Measurements from ENCODE around the gene AKAP6.
"Not testable (repeated sequence)": the region's sequence is repeated elsewhere in the genome, so short reads cannot be mapped to it uniquely, and the experiment has no call there.

AKAP6 gene

DNA sequence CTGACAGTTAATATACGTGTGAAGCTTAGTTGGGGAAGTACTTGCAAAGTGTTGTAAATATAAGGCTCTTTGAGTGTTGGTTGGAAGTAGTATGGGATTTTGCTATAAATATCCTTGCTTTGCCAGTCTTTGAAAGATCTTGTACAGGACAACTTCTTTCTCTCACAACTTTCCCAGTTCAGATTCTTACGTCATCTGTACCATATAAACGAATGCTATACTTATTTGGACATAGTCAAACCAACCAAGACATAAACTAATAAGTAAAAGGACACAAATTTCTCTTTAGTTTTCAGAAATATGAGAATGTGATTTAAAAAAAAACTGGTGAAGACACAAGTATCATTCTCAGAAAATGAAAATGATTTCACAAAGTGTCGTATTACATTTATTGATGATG, 456.5 kb downstream of the AKAP6 start:
- DNase-seq, result no peak

DNA sequence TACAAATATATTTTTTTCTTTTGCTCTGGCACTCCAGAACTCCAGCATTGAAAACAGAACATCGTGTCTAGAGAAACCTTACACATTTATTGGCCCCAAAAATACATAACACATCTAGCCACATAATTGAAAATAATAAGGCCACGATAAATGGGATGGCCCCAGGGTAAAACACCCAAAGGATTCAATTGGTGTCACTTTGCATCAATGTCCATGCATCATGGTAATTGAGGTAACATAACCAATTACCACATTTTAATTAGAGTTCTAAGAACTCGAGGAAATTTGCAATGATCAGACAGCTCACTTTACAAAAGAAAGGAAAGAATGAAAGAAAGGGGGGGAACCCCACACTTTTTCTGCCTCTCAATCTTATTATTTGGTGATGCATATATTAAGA, 457.8 kb downstream of the AKAP6 start:
- DNase-seq, result no peak

DNA sequence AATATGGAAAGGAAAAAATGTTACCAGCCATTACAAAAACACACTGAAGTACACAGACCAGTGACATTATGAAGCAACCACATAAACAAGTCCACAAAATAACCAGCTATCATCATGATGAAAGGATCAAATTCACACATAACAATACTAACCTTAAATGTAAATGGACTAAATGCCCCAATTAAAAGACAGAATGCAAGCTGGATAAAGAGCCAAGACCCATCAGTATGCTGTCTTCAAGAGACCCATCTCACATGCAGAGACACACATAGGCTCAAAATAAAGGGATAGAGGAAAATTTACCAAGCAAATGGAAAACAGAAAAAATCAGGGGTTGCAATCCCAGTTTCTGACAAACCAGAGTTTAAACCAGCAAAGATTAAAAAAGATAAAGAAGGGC, 463.9 kb downstream of the AKAP6 start:
- DNase-seq, result not testable (repeated sequence)

DNA sequence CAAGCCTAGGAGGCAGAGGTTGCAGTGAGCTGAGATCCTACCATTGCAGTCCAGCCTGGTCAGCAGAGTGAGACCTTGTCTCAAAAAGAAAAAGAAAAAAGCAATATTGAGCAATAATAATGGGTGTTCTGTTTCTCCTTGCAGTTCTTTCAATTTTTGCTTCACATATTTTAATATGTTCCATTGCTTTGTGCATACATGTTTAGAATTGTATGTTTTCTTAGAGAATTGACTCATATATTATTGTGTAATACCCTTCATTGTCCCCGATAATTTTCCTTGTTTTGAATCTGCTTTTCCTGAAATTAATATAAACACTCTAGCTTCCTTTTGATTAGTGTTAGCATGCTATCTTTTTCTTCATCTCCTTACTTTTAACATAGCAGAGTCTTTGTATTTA, 471.2 kb downstream of the AKAP6 start:
- DNase-seq, result no peak

DNA sequence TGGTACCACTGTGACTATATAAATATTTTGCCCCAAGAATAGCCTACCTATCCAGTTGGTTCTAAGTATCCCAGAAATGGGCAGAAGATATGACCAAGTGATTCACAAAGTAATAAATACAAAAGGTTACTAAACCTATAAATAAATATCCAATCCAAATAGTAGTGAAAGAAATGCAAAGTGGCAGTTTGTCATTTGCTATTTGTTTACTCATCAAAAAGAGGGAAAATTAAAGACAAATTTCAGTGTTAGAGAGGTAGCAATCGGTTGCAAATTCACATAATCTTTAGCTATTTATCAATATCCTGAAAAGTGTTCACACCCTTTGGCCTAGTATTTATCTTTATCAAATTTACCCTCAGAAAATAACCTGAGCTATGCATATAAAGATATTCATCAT, 473.2 kb downstream of the AKAP6 start:
- no peak for DNase-seq

DNA sequence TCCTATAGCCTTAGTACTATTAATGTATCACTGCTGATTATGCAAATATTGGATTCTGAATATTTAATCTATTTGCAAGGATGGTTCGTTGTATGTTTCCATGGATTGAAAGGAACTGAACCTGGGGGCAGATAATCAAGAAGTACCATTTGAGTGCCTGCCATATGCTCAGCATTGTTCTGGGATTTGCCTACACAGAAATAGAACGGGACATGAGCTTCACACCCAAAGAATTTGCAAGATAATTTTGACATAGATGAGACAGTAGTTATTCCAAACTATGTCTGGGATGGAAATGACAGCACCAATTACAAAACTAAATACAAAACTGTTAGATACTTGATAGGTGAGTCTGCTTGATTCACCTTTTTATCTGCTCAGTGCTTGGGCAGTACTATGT, 476.9 kb downstream of the AKAP6 start:
- no peak for DNase-seq

DNA sequence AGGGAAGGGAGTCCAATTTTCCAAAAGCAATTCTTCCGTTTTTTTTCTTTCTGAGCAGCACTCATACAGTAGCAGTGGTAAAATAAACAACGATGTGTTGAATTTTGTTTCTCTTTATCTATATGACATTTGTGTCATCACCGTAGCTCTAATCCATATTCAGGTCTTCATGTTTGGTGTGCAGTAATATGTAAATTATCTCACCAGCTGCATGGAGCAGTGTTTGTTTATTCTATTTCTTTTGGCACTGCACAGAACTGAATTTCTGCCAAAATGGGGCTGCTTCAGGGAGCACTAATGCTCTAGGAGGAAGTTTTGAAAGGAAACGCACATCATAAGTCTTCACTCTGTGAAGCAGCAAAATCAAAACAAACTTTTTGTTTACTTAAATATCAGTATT, 479.5 kb downstream of the AKAP6 start:
- DNase-seq, result no peak

DNA sequence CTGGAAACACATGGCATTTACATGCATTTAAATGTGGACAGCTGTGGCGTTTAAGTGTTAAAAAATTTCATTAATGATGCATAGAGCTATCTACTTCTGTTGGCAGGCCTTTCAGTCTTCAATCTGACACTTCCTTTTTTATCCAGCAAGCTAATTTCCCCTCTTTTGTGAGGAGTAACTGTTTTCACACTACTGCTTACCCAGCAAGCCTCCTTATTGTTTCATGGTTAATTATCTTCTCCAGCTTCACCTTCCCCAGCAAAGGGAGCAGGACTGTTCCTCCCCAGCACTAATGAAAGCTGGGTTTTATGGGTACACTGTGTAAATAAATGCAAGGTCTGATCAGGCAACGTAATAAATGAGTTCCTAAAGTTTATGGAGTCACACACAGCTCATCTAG, 480.2 kb downstream of the AKAP6 start:
- no peak for DNase-seq

DNA sequence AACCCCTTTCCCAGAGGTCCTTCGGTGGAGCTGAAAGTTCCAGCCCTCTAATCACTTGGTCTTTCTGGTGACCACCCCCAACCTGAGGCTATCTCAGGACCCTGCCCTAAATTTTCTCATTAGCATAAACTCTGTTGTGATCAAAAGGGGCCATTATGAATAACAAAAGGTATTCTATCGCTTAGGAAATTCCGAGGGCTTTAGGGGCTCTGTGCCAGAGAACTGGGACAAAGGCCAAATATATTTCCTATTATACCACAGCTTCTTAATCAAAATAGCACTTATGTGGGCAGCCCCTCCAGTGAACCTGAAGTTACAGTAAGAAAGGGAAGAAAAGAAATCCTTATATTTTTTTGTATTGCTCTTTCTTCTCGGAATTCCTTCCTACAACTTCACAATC, 484.3 kb downstream of the AKAP6 start:
- no peak for DNase-seq

DNA sequence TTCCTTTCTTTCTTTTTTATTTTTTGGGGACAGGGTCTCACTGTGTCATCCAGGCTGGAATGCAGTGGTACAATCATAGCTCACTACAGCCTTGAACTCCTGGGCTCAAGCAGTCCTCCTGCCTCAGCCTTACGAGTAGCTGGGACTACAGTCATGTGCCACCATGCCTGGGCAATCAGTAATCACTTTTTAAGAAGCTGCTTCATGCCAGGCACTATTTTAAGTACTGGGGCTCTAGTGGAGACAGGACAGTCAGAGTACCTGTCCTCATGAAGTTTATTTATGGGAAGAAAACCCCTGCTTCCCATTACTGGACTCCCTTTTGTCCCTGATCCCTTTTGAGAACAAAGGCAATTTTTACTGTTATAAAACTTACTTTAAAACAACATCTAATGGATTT, 485.6 kb downstream of the AKAP6 start:
- no peak for DNase-seq

DNA sequence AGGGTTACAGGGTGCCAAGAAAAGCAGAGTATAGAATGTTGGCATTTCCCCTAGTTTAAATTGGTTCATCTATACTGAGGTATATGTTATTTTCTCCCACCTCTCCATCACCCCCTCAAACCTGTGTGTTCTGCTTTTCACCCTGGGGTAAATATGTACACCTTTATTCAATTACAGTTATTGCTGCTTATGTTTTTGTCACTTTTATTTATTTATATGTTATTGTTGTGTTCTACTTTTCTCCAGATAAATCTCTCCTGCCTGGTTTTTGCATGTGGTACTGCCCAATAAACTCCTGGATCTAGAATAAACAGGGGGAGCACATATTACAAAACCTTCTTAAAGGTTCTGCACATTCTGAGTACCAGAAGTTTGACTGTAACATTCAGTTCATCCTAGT, 487.5 kb downstream of the AKAP6 start:
- DNase-seq, result no peak

DNA sequence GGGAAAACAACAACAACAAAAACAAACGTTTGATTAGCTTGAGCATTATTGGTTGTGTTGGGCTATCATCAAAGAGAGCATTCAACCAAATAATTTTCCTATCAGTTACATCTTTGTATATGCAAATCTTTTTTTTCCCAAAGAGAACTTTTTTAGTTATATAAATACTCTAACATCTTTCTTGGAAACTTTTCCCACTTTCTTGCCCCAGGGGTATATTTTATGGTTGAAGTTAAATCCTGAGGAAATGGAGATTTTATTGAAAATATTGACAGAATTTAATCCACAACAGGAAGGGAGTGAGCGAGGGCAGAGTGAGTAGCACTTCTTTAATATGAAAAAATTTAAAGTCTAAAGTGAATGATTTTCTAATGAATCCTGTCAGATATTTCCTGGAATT, 488.7 kb downstream of the AKAP6 start:
- DNase-seq, result no peak

DNA sequence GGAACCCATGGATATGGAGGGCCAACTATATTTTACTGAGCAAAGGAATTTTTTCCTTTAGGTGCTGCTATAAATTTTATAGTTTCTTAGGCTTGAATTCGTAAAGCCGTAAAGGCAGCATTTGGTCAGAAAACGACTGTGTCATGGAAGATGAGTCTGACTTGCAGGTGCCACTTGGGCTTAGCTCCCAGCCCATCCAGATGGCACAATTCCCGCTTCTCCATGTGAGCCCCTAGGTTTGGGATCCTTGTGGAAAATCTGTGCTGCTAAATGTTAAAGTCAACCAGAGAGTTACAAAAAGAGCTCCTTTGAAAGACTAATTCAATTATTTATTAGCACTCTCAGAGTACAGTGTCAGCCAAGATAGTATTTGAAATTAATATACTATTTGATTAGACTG, 489.5 kb downstream of the AKAP6 start:
- DNase-seq, result no peak

DNA sequence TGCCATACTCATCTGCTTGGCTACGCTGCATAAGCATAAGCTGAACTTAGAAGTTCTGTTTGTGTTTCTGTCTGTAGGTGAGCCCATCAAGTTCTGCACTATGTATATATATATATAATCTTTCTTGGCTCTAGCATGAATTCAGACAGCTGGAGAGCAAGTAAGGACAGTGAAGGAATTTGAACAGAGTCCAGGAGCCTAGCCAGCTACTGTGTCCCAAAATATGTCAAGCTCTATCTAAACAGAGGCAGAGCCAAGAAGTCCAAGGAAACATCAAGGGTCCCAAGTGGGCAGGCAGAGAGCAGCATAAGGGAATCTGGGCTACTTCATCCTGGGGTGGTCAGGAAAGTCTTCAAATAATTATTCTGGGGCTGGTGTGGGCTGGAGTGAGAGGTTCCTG, 491.1 kb downstream of the AKAP6 start:
- no peak for DNase-seq

DNA sequence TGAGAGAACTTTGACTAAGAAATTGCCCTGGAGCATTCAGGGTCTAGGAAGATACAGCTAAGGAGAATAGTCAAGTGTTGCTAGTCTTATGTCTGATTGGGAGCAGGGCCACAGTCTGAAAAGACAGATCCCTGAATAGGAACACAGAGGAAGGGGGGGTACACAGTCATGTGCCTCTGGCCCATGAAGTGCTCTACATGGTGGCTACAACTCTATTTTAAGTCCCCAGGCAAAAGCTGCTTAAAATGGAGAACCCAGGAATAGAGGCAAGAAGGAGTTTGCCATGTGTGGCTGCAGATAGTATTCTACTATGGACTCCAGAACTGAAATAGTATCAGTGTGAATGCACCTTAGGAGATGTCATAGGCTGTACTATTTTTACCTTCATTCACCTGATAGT, 491.6 kb downstream of the AKAP6 start:
- DNase-seq, result no peak

DNA sequence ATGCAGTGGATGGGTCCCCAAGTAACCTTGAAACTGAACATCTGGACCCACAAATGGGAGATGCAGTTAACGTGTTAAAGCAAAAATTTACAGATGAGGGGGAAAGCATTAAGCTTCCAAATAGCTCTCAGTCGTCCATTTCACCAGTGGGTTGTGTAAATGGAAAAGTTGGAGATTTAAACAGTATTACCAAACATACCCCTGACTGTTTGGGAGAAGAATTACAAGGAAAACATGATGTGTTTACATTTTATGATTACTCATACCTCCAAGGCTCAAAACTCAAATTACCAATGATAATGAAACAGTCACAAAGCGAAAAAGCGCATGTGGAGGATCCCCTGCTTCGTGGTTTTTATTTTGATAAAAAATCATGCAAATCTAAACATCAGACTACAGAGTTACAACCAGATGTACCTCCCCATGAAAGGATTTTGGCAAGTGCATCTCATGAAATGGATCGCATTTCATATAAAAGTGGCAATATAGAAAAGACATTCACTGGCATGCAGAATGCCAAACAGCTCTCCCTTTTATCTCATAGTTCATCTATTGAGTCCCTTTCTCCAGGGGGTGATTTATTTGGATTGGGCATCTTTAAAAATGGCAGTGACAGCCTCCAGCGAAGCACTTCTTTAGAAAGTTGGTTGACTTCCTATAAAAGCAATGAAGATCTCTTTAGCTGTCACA, 493.0 kb downstream of the AKAP6 start:
- no peak for DNase-seq

DNA sequence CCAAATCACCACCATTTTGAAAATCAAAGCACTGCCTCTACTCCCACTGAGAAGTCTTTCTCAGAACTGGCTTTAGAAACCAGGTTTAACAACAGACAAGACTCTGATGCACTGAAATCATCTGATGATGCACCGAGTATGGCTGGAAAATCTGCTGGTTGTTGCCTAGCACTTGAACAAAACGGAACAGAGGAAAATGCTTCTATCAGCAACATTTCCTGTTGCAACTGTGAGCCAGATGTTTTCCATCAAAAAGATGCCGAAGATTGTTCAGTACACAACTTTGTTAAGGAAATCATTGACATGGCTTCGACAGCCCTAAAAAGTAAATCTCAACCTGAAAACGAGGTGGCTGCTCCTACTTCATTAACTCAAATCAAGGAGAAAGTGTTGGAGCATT, 494.6 kb downstream of the AKAP6 start:
- no peak for DNase-seq

DNA sequence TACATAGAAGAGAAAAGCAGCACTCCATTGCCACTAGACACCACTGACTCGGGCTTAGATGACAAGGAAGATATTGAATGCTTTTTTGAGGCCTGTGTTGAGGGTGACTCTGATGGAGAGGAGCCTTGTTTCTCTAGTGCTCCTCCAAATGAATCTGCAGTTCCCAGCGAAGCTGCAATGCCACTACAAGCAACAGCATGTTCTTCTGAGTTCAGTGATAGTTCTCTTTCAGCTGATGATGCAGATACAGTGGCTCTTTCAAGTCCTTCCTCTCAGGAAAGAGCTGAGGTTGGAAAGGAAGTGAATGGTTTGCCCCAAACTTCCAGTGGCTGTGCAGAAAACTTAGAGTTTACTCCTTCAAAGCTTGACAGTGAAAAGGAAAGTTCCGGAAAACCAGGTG, 495.1 kb downstream of the AKAP6 start:
- DNase-seq, result no peak

DNA sequence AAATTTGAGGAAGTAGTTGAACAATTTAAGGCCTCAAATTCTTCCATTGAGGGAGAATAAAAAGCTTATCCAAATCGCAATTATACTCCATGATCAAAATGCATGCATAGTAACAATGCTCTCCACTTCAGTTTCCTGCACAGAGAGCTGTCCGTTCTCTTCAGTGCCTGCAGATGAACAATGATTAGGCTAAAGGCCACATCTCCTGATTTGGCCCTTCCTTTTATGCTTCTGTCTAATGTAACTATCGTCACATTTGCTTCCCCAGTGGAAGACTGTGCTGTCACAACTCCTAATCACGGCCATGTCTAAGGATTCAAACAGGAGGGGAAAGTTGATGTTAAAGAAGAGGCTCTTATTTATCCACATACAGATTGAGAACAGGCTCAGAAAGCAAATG, 496.0 kb downstream of the AKAP6 start:
- no peak for DNase-seq

DNA sequence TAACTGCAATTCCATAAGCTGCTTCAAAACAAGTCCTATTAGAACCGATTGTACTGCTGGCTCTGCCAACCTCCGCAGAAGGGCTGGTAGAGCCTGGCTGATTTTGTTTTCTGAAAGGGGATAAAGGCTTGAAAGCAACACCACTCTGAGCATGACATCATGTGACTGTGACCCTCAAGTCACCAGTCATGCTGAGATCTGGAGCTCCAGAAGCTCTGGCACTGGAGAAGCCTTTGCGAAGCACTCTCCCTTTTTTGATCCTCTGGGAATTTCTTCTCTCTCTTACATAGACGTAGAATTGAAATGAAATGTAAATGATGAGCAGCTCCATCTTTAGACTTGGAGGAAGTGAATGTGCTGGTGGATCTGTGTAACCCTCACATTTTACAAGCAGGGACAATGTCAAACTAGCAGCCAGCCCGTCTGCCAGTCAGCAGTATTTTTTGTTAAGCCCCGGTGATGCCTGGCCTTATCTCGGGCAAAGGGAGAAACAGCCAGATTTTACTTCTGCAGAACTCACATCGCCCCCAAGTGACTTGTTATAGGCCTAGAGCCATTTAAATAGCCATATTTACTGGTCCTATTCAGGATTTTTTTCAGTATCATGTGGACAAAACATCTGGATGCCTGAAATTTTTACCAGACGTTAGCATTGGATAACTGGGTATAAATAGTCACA, 497.4 kb downstream of the AKAP6 start:
- no peak for DNase-seq

DNA sequence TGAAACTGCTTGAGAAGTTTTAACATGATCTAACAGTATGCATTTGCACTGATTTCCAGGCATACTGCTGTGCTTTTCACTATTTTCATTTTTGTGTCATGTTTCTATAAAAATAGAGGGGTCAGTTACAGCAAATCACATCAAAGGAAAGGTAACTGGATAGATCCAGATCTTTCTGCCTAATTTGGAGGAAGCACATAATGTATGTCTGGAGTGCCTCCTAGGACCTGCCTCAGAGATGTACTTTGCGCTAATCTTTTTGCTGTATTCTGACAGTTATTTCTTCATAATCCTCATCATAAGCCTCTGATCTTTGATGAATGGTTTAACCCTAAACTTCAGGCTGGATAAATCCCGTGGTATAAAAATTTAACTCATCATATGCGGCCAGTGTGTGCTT, 498.4 kb downstream of the AKAP6 start:
- DNase-seq, result no peak

DNA sequence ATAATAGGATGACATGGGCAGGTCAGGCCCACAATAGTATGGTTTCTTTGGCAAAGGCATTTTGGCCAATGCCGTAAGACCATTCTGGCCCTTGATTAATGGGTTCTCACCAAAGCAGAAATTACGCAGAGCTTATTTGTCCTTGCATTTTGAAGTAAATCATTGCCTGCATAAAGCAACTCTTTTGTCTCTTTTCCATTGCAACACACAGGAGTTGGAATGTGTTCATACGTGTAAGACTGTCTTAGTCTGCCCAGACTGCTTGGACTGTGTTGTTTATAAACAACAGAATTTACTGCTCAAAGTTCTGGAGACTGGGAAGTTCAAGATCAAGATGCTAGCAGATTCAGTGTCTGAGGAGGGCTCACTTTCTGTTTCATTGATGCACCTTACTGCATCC, 506.8 kb downstream of the AKAP6 start:
- DNase-seq, result no peak

DNA sequence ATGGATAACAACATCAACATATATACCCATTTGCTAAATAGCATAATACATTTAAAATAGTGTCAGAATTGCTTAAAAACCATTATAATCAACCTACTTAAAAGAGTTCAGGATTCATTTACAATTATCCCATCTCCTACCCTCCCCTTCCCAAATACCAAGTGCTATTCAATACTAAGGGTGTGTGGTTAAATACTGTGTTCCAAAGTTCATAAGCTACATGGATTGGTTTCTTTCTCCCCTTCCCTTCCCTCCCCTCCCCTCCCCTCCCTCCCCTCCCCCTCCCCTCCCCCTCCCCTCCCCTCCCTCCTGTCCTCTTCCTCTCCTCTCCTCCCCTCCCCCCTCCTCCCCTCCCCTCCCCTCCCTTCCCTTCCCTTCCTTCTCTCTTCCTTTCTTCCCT, 512.6 kb downstream of the AKAP6 start:
- no peak for DNase-seq

DNA sequence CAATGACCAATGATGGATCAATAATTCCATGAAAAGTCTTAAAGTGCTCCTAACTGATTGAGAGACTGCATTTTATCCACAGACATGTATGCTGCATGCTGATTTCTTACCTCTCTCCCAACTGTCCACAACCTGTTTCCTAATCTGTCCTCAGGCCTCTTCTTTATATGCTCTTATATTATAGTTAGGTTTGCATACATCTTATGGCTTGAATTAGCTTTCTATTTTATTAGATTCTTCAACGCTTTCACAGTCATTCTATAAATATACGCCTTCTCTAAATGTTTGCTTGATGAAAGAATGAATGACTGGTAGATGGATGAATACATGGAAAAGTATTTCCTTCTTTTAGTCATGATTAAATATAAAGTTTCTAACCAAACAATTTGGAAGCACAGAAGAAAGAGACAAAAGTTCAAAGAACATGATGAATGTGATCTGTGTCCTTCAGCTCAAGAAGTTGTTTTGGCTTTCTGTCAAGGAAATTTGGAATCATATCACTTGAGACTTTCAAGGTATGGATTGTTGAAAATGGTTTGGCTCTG, 517.8 kb downstream of the AKAP6 start:
- DNase-seq, result no peak

DNA sequence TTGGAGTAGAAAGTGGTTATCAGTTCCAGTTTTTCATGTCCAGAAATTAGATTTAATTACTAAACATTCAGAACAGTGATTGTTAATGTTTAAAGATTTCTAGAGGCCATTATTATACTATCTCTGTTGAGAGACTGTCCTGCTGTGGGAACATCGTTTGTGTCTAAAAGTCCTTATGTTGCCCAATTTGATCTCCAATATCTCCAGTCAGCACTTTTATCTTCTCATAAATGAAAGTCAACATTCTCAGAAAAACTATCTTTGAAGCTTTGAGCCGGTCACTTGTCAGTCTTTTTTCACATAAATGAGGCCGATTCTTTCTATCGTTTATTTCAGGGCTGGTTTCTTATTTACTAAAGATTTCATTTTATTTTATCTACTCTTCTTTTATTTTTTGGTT, 518.8 kb downstream of the AKAP6 start:
- DNase-seq, result no peak

All from stimulated activated CD4-positive, alpha-beta T cell treated with anti-CD3 and anti-CD28 coated beads, Interleukin-2, amount 100 ng/mL, for 24 hours (primary cell).